NB4 (cell line): ENCODE results near the gene C22orf15.

Experiments used
- POLR2A ChIP-seq: IDR thresholded peaks from 2 replicates; pipeline ENCODE4 v1.6.1; 2011; ENCODE audit warnings: mild to moderate bottlenecking; ENCODE audit not compliant: insufficient read length; ENCODE audit errors: extremely low read depth
- TF ChIP-seq, protein P1 (sequence below): IDR thresholded peaks from one replicate; pipeline ENCODE4 v1.5.1; 2012; ENCODE audit warnings: low read depth, low read length
- TF ChIP-seq, protein P2 (sequence below): IDR thresholded peaks from 2 replicates; pipeline ENCODE4 v1.6.1; 2011; ENCODE audit warnings: low read depth, low read length

DNA sequence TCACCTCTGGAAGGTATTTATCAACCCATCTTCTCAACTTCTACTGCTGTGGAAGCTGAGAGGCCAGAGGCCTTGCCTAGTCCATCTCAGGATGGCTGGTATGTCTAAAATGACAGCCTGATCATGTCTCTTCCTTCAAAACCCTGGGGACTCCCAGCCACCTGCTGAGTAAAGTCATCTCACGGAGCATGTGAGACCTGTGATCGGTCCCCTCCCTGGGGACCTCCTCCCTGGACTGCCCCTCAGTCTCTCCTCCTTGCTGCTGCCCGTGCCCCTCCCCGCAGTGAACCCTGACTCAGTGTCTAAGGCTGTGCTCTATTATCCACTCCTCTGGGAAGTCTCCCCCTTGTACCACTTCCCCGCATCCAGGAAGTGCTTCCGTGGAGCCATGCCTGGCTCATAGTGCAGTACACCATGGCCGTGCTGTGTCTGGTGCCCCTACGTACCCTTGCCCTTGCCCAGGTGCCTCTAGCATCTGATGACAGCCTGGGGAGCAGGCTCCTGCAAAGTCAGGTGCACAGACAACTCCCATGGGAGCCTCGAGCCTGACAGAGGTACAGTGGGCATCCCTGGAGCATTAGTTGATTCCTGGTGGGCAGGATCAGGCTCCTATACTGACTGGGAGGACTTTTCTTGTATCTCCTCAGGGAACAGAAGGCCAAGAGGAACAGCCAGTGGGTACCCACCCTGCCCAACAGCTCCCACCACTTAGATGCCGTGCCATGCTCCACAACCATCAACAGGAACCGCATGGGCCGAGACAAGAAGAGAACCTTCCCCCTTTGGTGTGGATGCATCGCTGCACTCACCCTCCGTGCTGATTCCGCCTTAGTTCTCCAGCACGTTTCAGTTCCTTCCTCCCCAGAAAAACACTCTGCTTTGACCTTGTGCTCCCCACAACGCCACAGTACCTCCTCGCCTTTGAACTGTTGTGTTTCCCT is 37.8 kb downstream of the C22orf15 start:
- TF ChIP-seq, protein P1, sequence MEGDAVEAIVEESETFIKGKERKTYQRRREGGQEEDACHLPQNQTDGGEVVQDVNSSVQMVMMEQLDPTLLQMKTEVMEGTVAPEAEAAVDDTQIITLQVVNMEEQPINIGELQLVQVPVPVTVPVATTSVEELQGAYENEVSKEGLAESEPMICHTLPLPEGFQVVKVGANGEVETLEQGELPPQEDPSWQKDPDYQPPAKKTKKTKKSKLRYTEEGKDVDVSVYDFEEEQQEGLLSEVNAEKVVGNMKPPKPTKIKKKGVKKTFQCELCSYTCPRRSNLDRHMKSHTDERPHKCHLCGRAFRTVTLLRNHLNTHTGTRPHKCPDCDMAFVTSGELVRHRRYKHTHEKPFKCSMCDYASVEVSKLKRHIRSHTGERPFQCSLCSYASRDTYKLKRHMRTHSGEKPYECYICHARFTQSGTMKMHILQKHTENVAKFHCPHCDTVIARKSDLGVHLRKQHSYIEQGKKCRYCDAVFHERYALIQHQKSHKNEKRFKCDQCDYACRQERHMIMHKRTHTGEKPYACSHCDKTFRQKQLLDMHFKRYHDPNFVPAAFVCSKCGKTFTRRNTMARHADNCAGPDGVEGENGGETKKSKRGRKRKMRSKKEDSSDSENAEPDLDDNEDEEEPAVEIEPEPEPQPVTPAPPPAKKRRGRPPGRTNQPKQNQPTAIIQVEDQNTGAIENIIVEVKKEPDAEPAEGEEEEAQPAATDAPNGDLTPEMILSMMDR, result no peak
- TF ChIP-seq, protein P2, sequence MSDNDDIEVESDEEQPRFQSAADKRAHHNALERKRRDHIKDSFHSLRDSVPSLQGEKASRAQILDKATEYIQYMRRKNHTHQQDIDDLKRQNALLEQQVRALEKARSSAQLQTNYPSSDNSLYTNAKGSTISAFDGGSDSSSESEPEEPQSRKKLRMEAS, result no peak
- no peak for TF ChIP-seq POLR2A
